IMR-90 (cell line): ENCODE measurements around the gene KRTAP5-1. TPM values are rescaled to one million over a fixed set of nuclear protein-coding genes. Genes with fewer than 3 reads are reported as not detected.

ENCODE experiments used
- ATAC-seq: fragments of 200-7000 bp; cut with Tn5 transposase; 2 replicates; pipeline ENCODE4 v1.9.1; 2020; ENCODE audit warnings: low read depth, mild to moderate bottlenecking, moderate library complexity
- BruUV-seq: library from RNA; stranded (reverse); fragments of 400-500 nt; replicated peaks from 2 replicates; lab custom pipeline; 2021; lab: Mats Ljungman, UMichigan
- CTCF ChIA-PET: fragments of 300-600 bp; formaldehyde crosslinking; extraction: SDS; loops from one replicate; lab custom pipeline; 2021; ENCODE audit warnings: antibody characterized with exemption; lab: Yijun Ruan, JAX
- POLR2A ChIA-PET: fragments of 300-600 bp; sonication (Branson Sonifier 250); formaldehyde crosslinking; loops from one replicate; lab custom pipeline; 2022; ENCODE audit warnings: antibody characterized with exemption; ENCODE audit not compliant: unreplicated experiment; lab: Charles Lee
- DNase-seq: peaks from one replicate; pipeline ENCODE4 v3.0.0; 2013
- H2AFZ ChIP-seq: replicated peaks from 2 replicates; pipeline ENCODE3; 2013; ENCODE audit warnings: low read length, mild to moderate bottlenecking; ENCODE audit not compliant: poor library complexity
- H2AK5ac ChIP-seq: 2 replicates; pipeline ENCODE4 v1.6.1; 2013; ENCODE audit warnings: low read depth, low read length, inconsistent platforms
- H2AK9ac ChIP-seq: replicated peaks from 2 replicates; pipeline ENCODE3; 2013; ENCODE audit warnings: mild to moderate bottlenecking, low read depth, low read length, moderate library complexity; ENCODE audit not compliant: poor library complexity
- H2BK120ac ChIP-seq: 2 replicates; pipeline ENCODE4 v1.6.1; 2013; ENCODE audit warnings: low read depth, low read length, inconsistent platforms
- H2BK15ac ChIP-seq: 3 replicates; pipeline ENCODE4 v1.6.1; 2013; ENCODE audit warnings: low read depth, low read length, inconsistent platforms
- H2BK20ac ChIP-seq: 2 replicates; pipeline ENCODE4 v1.6.1; 2013; ENCODE audit warnings: low read depth, mild to moderate bottlenecking, inconsistent platforms, low read length, moderate library complexity
- H2BK5ac ChIP-seq: 2 replicates; pipeline ENCODE4 v1.6.1; 2013; ENCODE audit warnings: mild to moderate bottlenecking, low read depth, low read length, inconsistent platforms; ENCODE audit not compliant: poor library complexity, severe bottlenecking
- H3K14ac ChIP-seq: replicated peaks from 2 replicates; pipeline ENCODE4 v1.6.1; 2013; ENCODE audit warnings: low read depth, low read length, inconsistent platforms
- H3K18ac ChIP-seq: 2 replicates; pipeline ENCODE4 v1.6.1; 2013; ENCODE audit warnings: low read depth, low read length, control low read depth
- H3K23ac ChIP-seq: 2 replicates; pipeline ENCODE4 v1.6.1; 2013; ENCODE audit warnings: low read depth, low read length, inconsistent platforms
- H3K27ac ChIP-seq: 2 replicates; pipeline ENCODE4 v1.5.1; 2013; ENCODE audit warnings: mild to moderate bottlenecking, control low read depth, low read length; ENCODE audit not compliant: insufficient read depth
- H3K27me3 ChIP-seq: 2 replicates; pipeline ENCODE4 v1.6.1; 2013; ENCODE audit warnings: low read length; ENCODE audit not compliant: control insufficient read depth, insufficient read depth
- H3K36me3 ChIP-seq: 2 replicates; pipeline ENCODE4 v1.6.1; 2013; ENCODE audit warnings: low read length, mixed read lengths; ENCODE audit not compliant: control insufficient read depth, insufficient read depth
- H3K4ac ChIP-seq: 2 replicates; pipeline ENCODE4 v1.6.1; 2013; ENCODE audit warnings: low read depth, low read length, inconsistent platforms
- H3K4me1 ChIP-seq: 2 replicates; pipeline ENCODE4 v1.6.1; 2013; ENCODE audit warnings: low read length, mixed read lengths; ENCODE audit not compliant: control insufficient read depth, insufficient read depth
- H3K4me2 ChIP-seq: 2 replicates; pipeline ENCODE4 v1.6.1; 2013; ENCODE audit warnings: low read depth, mild to moderate bottlenecking, control low read depth, low read length, moderate library complexity
- H3K4me3 ChIP-seq: 2 replicates; pipeline ENCODE4 v1.5.1; 2013; ENCODE audit warnings: low read depth, mild to moderate bottlenecking, control low read depth, low read length, moderate library complexity; ENCODE audit not compliant: insufficient read depth
- H3K56ac ChIP-seq: 2 replicates; pipeline ENCODE4 v1.6.1; 2013; ENCODE audit warnings: low read length, inconsistent platforms; ENCODE audit not compliant: insufficient read depth; ENCODE audit errors: extremely low read depth
- H3K79me1 ChIP-seq, 2 experiments: 2 replicates each; pipeline ENCODE4 v1.6.1; 2013; ENCODE audit warnings: low read length in 2 of 2, inconsistent platforms in 1 of 2, low read depth in 1 of 2
- H3K9ac ChIP-seq: 2 replicates; pipeline ENCODE4 v1.6.1; 2013; ENCODE audit warnings: low read depth, low read length, control low read depth
- H3K9me1 ChIP-seq: 2 replicates; pipeline ENCODE4 v1.6.1; 2013; ENCODE audit warnings: low read length, inconsistent platforms; ENCODE audit not compliant: insufficient read depth
- H3K9me3 ChIP-seq: 2 replicates; pipeline ENCODE4 v1.6.1; 2013; ENCODE audit warnings: low read length; ENCODE audit not compliant: control insufficient read depth, insufficient read depth
- H4K20me1 ChIP-seq: 2 replicates; pipeline ENCODE4 v1.6.1; 2013; ENCODE audit warnings: low read length, inconsistent platforms; ENCODE audit not compliant: insufficient read depth
- H4K5ac ChIP-seq: 2 replicates; pipeline ENCODE4 v1.6.1; 2013; ENCODE audit warnings: mild to moderate bottlenecking, low read depth, low read length, control low read depth
- H4K8ac ChIP-seq, 2 experiments: 2 replicates each; pipeline ENCODE4 v1.6.1; 2013; ENCODE audit warnings: low read depth in 2 of 2, low read length in 2 of 2, control low read depth in 1 of 2, inconsistent platforms in 1 of 2
- H4K91ac ChIP-seq: 2 replicates; pipeline ENCODE4 v1.6.1; 2013; ENCODE audit warnings: low read depth, low read length, inconsistent platforms; ENCODE audit not compliant: insufficient read depth
- BHLHE40 ChIP-seq: fragments of 150-350 bp; IDR thresholded peaks from 2 replicates; pipeline ENCODE4 v1.6.1; 2016; ENCODE audit warnings: mild to moderate bottlenecking, low read depth, low read length
- CEBPB ChIP-seq: IDR thresholded peaks from 2 replicates; pipeline ENCODE4 v1.6.1; 2012; ENCODE audit warnings: low read depth, low read length, improper control_type of control experiment
- ELK1 ChIP-seq: fragments of 150-350 bp; IDR thresholded peaks from 2 replicates; pipeline ENCODE4 v1.6.1; 2016; ENCODE audit warnings: low read depth, mild to moderate bottlenecking, low read length, moderate library complexity, borderline replicate concordance
- MAFK ChIP-seq: IDR thresholded peaks from 2 replicates; pipeline ENCODE4 v1.6.1; 2012; ENCODE audit warnings: low read depth, low read length, improper control_type of control experiment
- RAD21 ChIP-seq: IDR thresholded peaks from 2 replicates; pipeline ENCODE4 v1.6.1; 2012; ENCODE audit warnings: low read length, improper control_type of control experiment
- SMC3 ChIP-seq: fragments of 150-350 bp; IDR thresholded peaks from 2 replicates; pipeline ENCODE4 v1.6.1; 2016; ENCODE audit warnings: low read depth, mild to moderate bottlenecking, antibody characterized with exemption, low read length, moderate library complexity
- USF2 ChIP-seq: fragments of 150-350 bp; IDR thresholded peaks from 2 replicates; pipeline ENCODE4 v1.6.1; 2017; ENCODE audit warnings: mild to moderate bottlenecking, antibody characterized with exemption, low read length, low read depth
- WGBS, 2 experiments: methylation state at CpG; one replicate each; pipeline versions ENCODE4 v1.1.5 to v1.1.7; 2013; ENCODE audit warnings: missing lambda C conversion rate in 2 of 2; ENCODE audit not compliant: insufficient read length in 1 of 2; ENCODE audit errors: extremely low coverage in 2 of 2; 5-methylcytosine and 5-hydroxymethylcytosine counted together
- dilution Hi-C: fragments of 300-500 bp; cut with HindIII; formaldehyde crosslinking; loops from one replicate; pipeline ENCODE4 v1.14.3; 2018; ENCODE audit warnings: low sequenced_read_pairs; ENCODE audit not compliant: unreplicated experiment
- in situ Hi-C: fragments of 300-500 bp; cut with MboI; formaldehyde crosslinking; loops from 3 replicates; pipeline ENCODE4 v1.14.3; 2019; ENCODE audit warnings: low sequenced_read_pairs, inconsistent platforms, mixed read lengths
- intact Hi-C: fragments of 100-400 bp; cut with micrococcal nuclease; formaldehyde crosslinking; loops from 2 replicates; pipeline ENCODE4 v1.10.0; 2022
- polyA plus RNA-seq, 3 experiments: library from polyadenylated mRNA; depleted of rRNA; stranded (reverse); fragments of >200 nt; gene quantifications; 2 replicates each; pipeline ENCODE4 v1.2.3, GENCODE V29; 2012; ENCODE audit warnings: low replicate concordance in 1 of 3
- total RNA-seq: library from RNA; depleted of rRNA; stranded (reverse); fragments of >200 nt; gene quantifications from 2 replicates; pipeline ENCODE4 v1.2.3, GENCODE V29; 2012

Gene KRTAP5-1
- total and polyA plus RNA-seq, 2 of the 4 experiments (the other 2 are of a cell fraction): not detected

GRCh38 chr11:1561955-1562354, 23.1 kb downstream of the KRTAP5-1 start:
- POLR2A ChIA-PET: no interaction called here
- TF ChIP-seq CEBPB (no peak), BHLHE40 (no peak), RAD21 (no peak), SMC3 (no peak), ELK1 (no peak), USF2 (no peak), MAFK (no peak)

More at GRCh38 chr11:1561955-1562354, 23.1 kb downstream of the KRTAP5-1 start:
- Histone ChIP-seq H3K23ac (no peak overlapping the region), H2AK9ac (no peak overlapping the region), H3K9ac (no peak overlapping the region), H3K18ac (no peak overlapping the region), H4K8ac (no peak overlapping the region), H4K91ac (no peak overlapping the region), H3K4me3 (no peak overlapping the region), H3K14ac (no peak overlapping the region), H3K56ac (no peak overlapping the region), H3K4me1 (peaks cover 29% of the 10 kb centered on the region), H2AFZ (no peak overlapping the region), H2BK120ac (no peak overlapping the region), H3K4ac (no peak overlapping the region), H2BK5ac (no peak overlapping the region), H3K9me3 (no peaks in the 10 kb centered on the region), H4K5ac (no peak overlapping the region), H3K36me3 (peaks cover 16% of the 10 kb centered on the region), H2BK20ac (no peak overlapping the region), H3K79me1 (peaks cover 4 to 31% of the 10 kb centered on the region in 2 experiments; a peak in 2 of 4 replicates), H2BK15ac (no peak overlapping the region), H2AK5ac (no peak overlapping the region), H3K27ac (no peak overlapping the region), H3K27me3 (no peaks in the 10 kb centered on the region), H3K4me2 (no peak overlapping the region), H4K20me1 (peaks cover 47% of the 10 kb centered on the region), H3K9me1 (peaks cover 23% of the 10 kb centered on the region)
- in situ Hi-C loops: no loop called here
- intact Hi-C loops: no loop called here
- CTCF ChIA-PET: no interaction called here
- WGBS, 2 experiments: no CpG with 5 or more reads among the region's 5 CpGs
- ATAC-seq: no peak
- no TSS peak for BruUV-seq
- dilution Hi-C loops: no loop called here
- DNase-seq: no peak
